Astrocyte (in vitro differentiated cells and primary cell): ENCODE measurements around the gene CRIM1.

Source experiments
- CTCF ChIP-seq: IDR thresholded peaks from 2 replicates; pipeline ENCODE4 v1.5.1; 2011; ENCODE audit warnings: low read depth, mild to moderate bottlenecking, inconsistent platforms, low read length, moderate library complexity; ENCODE audit not compliant: insufficient read depth
- EZH2 ChIP-seq: IDR thresholded peaks from 2 replicates; pipeline ENCODE4 v1.6.1; 2012; ENCODE audit warnings: mild to moderate bottlenecking, low read length, inconsistent platforms; ENCODE audit not compliant: insufficient read depth

- no peak for TF ChIP-seq CTCF
- TF ChIP-seq EZH2, result no peak
Measured at GRCh38 chr2:36381993-36382392, 26.4 kb downstream of the CRIM1 start.
